Measurements from ENCODE around the gene GM2A.
"Not testable (repeated sequence)": the region's sequence is repeated elsewhere in the genome, so short reads cannot be mapped to it uniquely, and the experiment has no call there.

GM2A gene

GRCh38 chr5:151228986-151229385, 24.0 kb upstream of the GM2A start:
- no peak for DNase-seq

GRCh38 chr5:151230048-151230680, 22.8 kb upstream of the GM2A start:
- no peak for DNase-seq

GRCh38 chr5:151231359-151231758, 21.6 kb upstream of the GM2A start:
- no peak for DNase-seq

- no peak for DNase-seq
Observed at GRCh38 chr5:151233616-151234085, 19.3 kb upstream of the GM2A start.

GRCh38 chr5:151234476-151235238, 18.3 kb upstream of the GM2A start:
- DNase-seq = no peak

GRCh38 chr5:151235239-151235571, 17.8 kb upstream of the GM2A start:
- not testable (repeated sequence) for DNase-seq

GRCh38 chr5:151236888-151237287, 16.1 kb upstream of the GM2A start:
- DNase-seq = no peak

- no peak for DNase-seq
Observed at GRCh38 chr5:151237685-151238084, 15.3 kb upstream of the GM2A start.

- no peak for DNase-seq
Observed at GRCh38 chr5:151238303-151238741, 14.7 kb upstream of the GM2A start.

GRCh38 chr5:151239237-151239861, 13.6 kb upstream of the GM2A start:
- DNase-seq = peak; percentile 65

GRCh38 chr5:151240268-151240835, 12.6 kb upstream of the GM2A start:
- DNase-seq = not testable (repeated sequence)

- DNase-seq = no peak
Observed at GRCh38 chr5:151240924-151241635, 11.9 kb upstream of the GM2A start.

GRCh38 chr5:151243127-151243526, 9.9 kb upstream of the GM2A start:
- DNase-seq = no peak

GRCh38 chr5:151243564-151243963, 9.4 kb upstream of the GM2A start:
- no peak for DNase-seq

- DNase-seq = no peak
Observed at GRCh38 chr5:151244206-151244605, 8.8 kb upstream of the GM2A start.

- no peak for DNase-seq
Observed at GRCh38 chr5:151245680-151246219, 7.2 kb upstream of the GM2A start.

GRCh38 chr5:151248651-151249050, 4.3 kb upstream of the GM2A start:
- no peak for DNase-seq

- no peak for DNase-seq
Observed at GRCh38 chr5:151249281-151249680, 3.7 kb upstream of the GM2A start.

GRCh38 chr5:151250346-151251000, 2.5 kb upstream of the GM2A start:
- DNase-seq = no peak

- DNase-seq = peak; percentile 67
Observed at GRCh38 chr5:151251001-151251551, 1.9 kb upstream of the GM2A start.

- DNase-seq = no peak
Observed at GRCh38 chr5:151251621-151252020, 1.4 kb upstream of the GM2A start.

- no peak for DNase-seq
Observed at GRCh38 chr5:151253605-151253950, 593 bp downstream of the GM2A start.

Measured in CD4-positive, alpha-beta T cell treated with Interleukin-21 for 1 hour (primary cell).